GM12878 (cell line): ENCODE data around the gene PPP1R3E. TPM values are rescaled to one million over a fixed set of nuclear protein-coding genes. Genes with fewer than 3 reads are reported as not detected.

ENCODE experiments used
- ATF2 ChIP-seq: IDR thresholded peaks from 2 replicates; pipeline ENCODE4 v1.6.1; 2012; ENCODE audit warnings: low read length, inconsistent platforms
- BACH1 ChIP-seq: fragments of 450-650 bp; IDR thresholded peaks from 2 replicates; pipeline ENCODE4 v1.6.1; 2017; ENCODE audit warnings: mild to moderate bottlenecking, borderline replicate concordance
- BCLAF1 ChIP-seq: fragments of 450-650 bp; IDR thresholded peaks from 2 replicates; pipeline ENCODE4 v1.6.1; 2017; ENCODE audit warnings: antibody characterized with exemption, mild to moderate bottlenecking, moderate library complexity
- CHD2 ChIP-seq: IDR thresholded peaks from 2 replicates; pipeline ENCODE4 v1.6.1; 2011; ENCODE audit warnings: low read depth, low read length, improper control_type of control experiment, borderline replicate concordance
- CHD4 ChIP-seq: fragments of 200-600 bp; sonication (generic); IDR thresholded peaks from 2 replicates; pipeline ENCODE4 v1.6.1; 2016; ENCODE audit warnings: mild to moderate bottlenecking
- E2F4 ChIP-seq: IDR thresholded peaks from 2 replicates; pipeline ENCODE4 v1.6.1; 2012; ENCODE audit warnings: low read depth, low read length, improper control_type of control experiment
- EGR1 ChIP-seq, 2 experiments: IDR thresholded peaks; 1 replicate in 1 of 2; 2 replicates in 1 of 2; pipeline ENCODE4 v1.6.1; 2011 to 2012; ENCODE audit warnings: low read depth in 2 of 2, low read length in 2 of 2, borderline replicate concordance in 1 of 2, mild to moderate bottlenecking in 1 of 2, moderate library complexity in 1 of 2
- IKZF1 ChIP-seq: fragments of 450-650 bp; conservative IDR thresholded peaks from 2 replicates; pipeline ENCODE4 v1.6.1; 2017; ENCODE audit warnings: antibody characterized with exemption, mild to moderate bottlenecking
- MTA2 ChIP-seq: fragments of 450-650 bp; IDR thresholded peaks from 2 replicates; pipeline ENCODE4 v1.6.1; 2016; ENCODE audit warnings: low read depth, mild to moderate bottlenecking, moderate library complexity
- PML ChIP-seq: IDR thresholded peaks from 2 replicates; pipeline ENCODE4 v1.6.1; 2012; ENCODE audit warnings: low read length, inconsistent platforms
- RAD21 ChIP-seq: IDR thresholded peaks from 2 replicates; pipeline ENCODE4 v1.6.1; 2011; ENCODE audit warnings: mild to moderate bottlenecking, low read depth, low read length, moderate library complexity; ENCODE audit not compliant: insufficient read depth
- RB1 ChIP-seq: fragments of 450-650 bp; formaldehyde crosslinking; IDR thresholded peaks from 2 replicates; pipeline ENCODE4 v1.6.1; 2017; ENCODE audit warnings: mild to moderate bottlenecking, borderline replicate concordance
- RELA ChIP-seq: fragments of 450-650 bp; IDR thresholded peaks from 2 replicates; pipeline ENCODE4 v1.8.0; 2014; ENCODE audit warnings: borderline replicate concordance; ENCODE audit not compliant: partially characterized antibody
- SREBF1 ChIP-seq: IDR thresholded peaks from 2 replicates; pipeline ENCODE4 v1.6.1; 2012; ENCODE audit warnings: mild to moderate bottlenecking, low read length
- ZBTB33 ChIP-seq: fragments of 450-650 bp; IDR thresholded peaks from 2 replicates; pipeline ENCODE4 v1.6.1; 2017; ENCODE audit warnings: mild to moderate bottlenecking
- ZBTB4 ChIP-seq: fragments of 450-650 bp; formaldehyde crosslinking; IDR thresholded peaks from 2 replicates; pipeline ENCODE4 v1.4.0; 2022; ENCODE audit warnings: mild to moderate bottlenecking, moderate library complexity
- ZNF24 ChIP-seq: fragments of 450-650 bp; IDR thresholded peaks from 2 replicates; pipeline ENCODE4 v1.6.1; 2017; ENCODE audit warnings: antibody characterized with exemption, mild to moderate bottlenecking
- ZNF274 ChIP-seq: IDR thresholded peaks from one replicate; pipeline ENCODE4 v1.8.0; 2011; ENCODE audit not compliant: insufficient read length, insufficient read depth
- polyA plus RNA-seq, 11 experiments: library from polyadenylated mRNA; depleted of rRNA in 4 of 11; unstranded in 6 of 11; stranded (reverse) in 5 of 11; fragments of >200 nt; fragmentation: Nextera tagmentation in 4 of 11; fragmentation: Illumina TruSeq in 1 of 11; extraction: Ambion mirVana in 4 of 11; extraction: Trizol in 1 of 11; gene quantifications; 1 replicate in 1 of 11; 2 replicates in 10 of 11; pipeline versions ENCODE4 v1.2.1 to v1.2.3, GENCODE V29; 2011 to 2016; ENCODE audit warnings: inconsistent platforms in 2 of 11, missing spikeins in 2 of 11, low read depth in 1 of 11
- total RNA-seq, 4 experiments: library from RNA; depleted of rRNA in 3 of 4; stranded (reverse); fragments of >200 nt in 3 of 4; fragmentation: Illumina TruSeq in 1 of 4; extraction: Trizol in 1 of 4; gene quantifications; 2 replicates each; pipeline versions ENCODE4 v1.2.1 to v1.2.3, GENCODE V29; 2013 to 2021

Gene PPP1R3E
- total and polyA plus RNA-seq, 10 of the 15 experiments (the other 5 are each of a cell fraction or from before 2014, with no cell fraction given) = 4.6 to 26.4 (median 7.1) TPM

GRCh38 chr14:23321572-23322547 lies 19.2 kb upstream of the PPP1R3E start (continued):
- TF ChIP-seq ZBTB4 (CRISPR knock-in tag) (no peak), CHD4 (no peak), ZBTB33 (no peak), EGR1 (IDR thresholded peaks at IDR 0.05; ENCODE audit: borderline replicate concordance in 1 of 2, low read depth in 2 of 2, low read length in 2 of 2) (0 out of 3 replicates have a peak, but pooled peaks of 1 of the 2 experiments have one; percentile 9), PML (no peak), ZNF274 (no peak), RELA (no peak), RAD21 (no peak), BCLAF1 (no peak), IKZF1 (no peak), RB1 (0 out of 2 replicates have a peak, but pooled peaks have one; percentile 29), E2F4 (no peak), CHD2 (no peak), SREBF1 (0 out of 2 replicates have a peak, but pooled peaks have one; percentile 1), ZNF24 (no peak), MTA2 (no peak), BACH1 (0 out of 2 replicates have a peak, but pooled peaks have one; percentile 24), ATF2 (0 out of 2 replicates have a peak, but pooled peaks have one; percentile 21)
